NCI-H1092 (cell line): ENCODE results near the gene SHISA2.
"Not testable (repeated sequence)": the region's sequence is repeated elsewhere in the genome, so short reads cannot be mapped to it uniquely, and the experiment has no call there.

Experiments used
- DNase-seq: peaks from one replicate; lab custom pipeline; 2025; lab: John Stamatoyannopoulos, UW

Gene SHISA2

GRCh38 chr13:26051657-26052311, at the start of gene SHISA2:
SHISA2 (minus strand) TSS chr13:26052016; CDS start chr13:26050975, 1,041 bp downstream.
- DNase-seq, result peak; percentile 74

- no peak for DNase-seq
Observed at GRCh38 chr13:26095846-26096610, 44.2 kb upstream of the SHISA2 start.

GRCh38 chr13:26095338-26095737, 43.5 kb upstream of the SHISA2 start:
- DNase-seq, result no peak

- not testable (repeated sequence) for DNase-seq
Observed at GRCh38 chr13:26076821-26077220, 25.0 kb upstream of the SHISA2 start.

GRCh38 chr13:26075498-26075897, 23.7 kb upstream of the SHISA2 start:
- DNase-seq, result no peak

GRCh38 chr13:26074706-26075105, 22.9 kb upstream of the SHISA2 start:
- DNase-seq, result no peak

GRCh38 chr13:26072335-26072734, 20.5 kb upstream of the SHISA2 start:
- not testable (repeated sequence) for DNase-seq

GRCh38 chr13:26071691-26072090, 19.9 kb upstream of the SHISA2 start:
- no peak for DNase-seq

- DNase-seq, result not testable (repeated sequence)
Observed at GRCh38 chr13:26069642-26070041, 17.8 kb upstream of the SHISA2 start.

- DNase-seq, result not testable (repeated sequence)
Observed at GRCh38 chr13:26068372-26068771, 16.6 kb upstream of the SHISA2 start.

- DNase-seq, result no peak
Observed at GRCh38 chr13:26067601-26068000, 15.8 kb upstream of the SHISA2 start.

GRCh38 chr13:26066492-26066891, 14.7 kb upstream of the SHISA2 start:
- not testable (repeated sequence) for DNase-seq

GRCh38 chr13:26062853-26063444, 11.1 kb upstream of the SHISA2 start:
- DNase-seq, result peak; percentile 61

- no peak for DNase-seq
Observed at GRCh38 chr13:26061947-26062346, 10.1 kb upstream of the SHISA2 start.

- DNase-seq, result no peak
Observed at GRCh38 chr13:26061256-26061655, 9.4 kb upstream of the SHISA2 start.

- no peak for DNase-seq
Observed at GRCh38 chr13:26060357-26060756, 8.5 kb upstream of the SHISA2 start.

GRCh38 chr13:26058704-26059103, 6.9 kb upstream of the SHISA2 start:
- DNase-seq, result no peak

GRCh38 chr13:26054896-26055295, 3.1 kb upstream of the SHISA2 start:
- no peak for DNase-seq

GRCh38 chr13:26053418-26053980, 1.7 kb upstream of the SHISA2 start:
- no peak for DNase-seq

- DNase-seq, result no peak
Observed at GRCh38 chr13:26052337-26052736, 521 bp upstream of the SHISA2 start.

GRCh38 chr13:26051231-26051656, 572 bp downstream of the SHISA2 start:
- DNase-seq, result no peak

- peak; percentile 54 for DNase-seq
Observed at GRCh38 chr13:26050568-26051230, 1.1 kb downstream of the SHISA2 start.
